Measurements from ENCODE around the gene ARMCX5.

Gene ARMCX5

DNA sequence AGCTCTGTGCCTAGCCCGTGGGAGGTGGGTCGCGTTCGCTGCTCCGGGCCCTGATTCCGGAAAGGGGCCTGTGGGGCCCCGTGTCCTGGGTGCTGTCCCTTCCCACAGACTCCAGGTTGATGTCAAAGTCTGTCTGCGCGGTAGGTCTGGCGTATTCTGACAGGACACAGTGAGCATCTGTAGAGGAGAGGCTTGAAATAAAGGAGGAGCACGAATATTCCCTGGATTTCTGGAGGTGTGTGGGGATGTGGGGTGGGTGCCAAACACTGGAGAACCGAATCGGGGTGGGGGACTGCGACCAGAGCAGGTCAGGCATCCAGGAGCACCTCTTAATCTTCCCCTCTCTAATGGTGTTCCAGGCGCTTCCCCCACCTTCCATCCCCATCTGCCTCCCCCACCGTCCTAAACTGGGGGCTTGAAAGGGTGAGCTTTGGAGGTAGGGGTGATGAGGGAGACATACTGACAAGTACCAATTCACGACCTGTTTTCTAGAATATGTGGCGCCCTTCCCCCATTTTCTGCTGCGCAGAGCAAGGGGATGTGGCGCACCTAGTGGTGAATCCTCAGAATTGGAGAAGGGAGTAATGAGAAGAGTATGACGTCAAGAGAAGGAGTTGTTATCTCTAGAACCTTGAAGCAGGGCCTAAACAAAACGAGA, 52.8 kb downstream of the ARMCX5 start:
- TF ChIP-seq, protein P1, sequence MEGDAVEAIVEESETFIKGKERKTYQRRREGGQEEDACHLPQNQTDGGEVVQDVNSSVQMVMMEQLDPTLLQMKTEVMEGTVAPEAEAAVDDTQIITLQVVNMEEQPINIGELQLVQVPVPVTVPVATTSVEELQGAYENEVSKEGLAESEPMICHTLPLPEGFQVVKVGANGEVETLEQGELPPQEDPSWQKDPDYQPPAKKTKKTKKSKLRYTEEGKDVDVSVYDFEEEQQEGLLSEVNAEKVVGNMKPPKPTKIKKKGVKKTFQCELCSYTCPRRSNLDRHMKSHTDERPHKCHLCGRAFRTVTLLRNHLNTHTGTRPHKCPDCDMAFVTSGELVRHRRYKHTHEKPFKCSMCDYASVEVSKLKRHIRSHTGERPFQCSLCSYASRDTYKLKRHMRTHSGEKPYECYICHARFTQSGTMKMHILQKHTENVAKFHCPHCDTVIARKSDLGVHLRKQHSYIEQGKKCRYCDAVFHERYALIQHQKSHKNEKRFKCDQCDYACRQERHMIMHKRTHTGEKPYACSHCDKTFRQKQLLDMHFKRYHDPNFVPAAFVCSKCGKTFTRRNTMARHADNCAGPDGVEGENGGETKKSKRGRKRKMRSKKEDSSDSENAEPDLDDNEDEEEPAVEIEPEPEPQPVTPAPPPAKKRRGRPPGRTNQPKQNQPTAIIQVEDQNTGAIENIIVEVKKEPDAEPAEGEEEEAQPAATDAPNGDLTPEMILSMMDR (conservative IDR thresholded peaks at IDR 0.05), result no peak
- H3K27ac ChIP-seq, result no peak overlapping the region
